B cell (primary cell): ENCODE results near the gene SLC2A1. TPM values are rescaled to one million over a fixed set of nuclear protein-coding genes. Genes with fewer than 3 reads are reported as not detected.

Experiments
- ATAC-seq: fragments of 200-7000 bp; cut with Tn5 transposase; one replicate; pipeline ENCODE4 v1.10.0; 2021; ENCODE audit warnings: low read depth, mild to moderate bottlenecking, moderate number of reproducible peaks, moderate library complexity
- CTCF ChIA-PET: fragments of 350-600 bp; sonication (Branson Sonifier 250); formaldehyde crosslinking; loops from one replicate; lab custom pipeline; 2021; ENCODE audit warnings: antibody characterized with exemption, inconsistent platforms; lab: Charles Lee
- POLR2A ChIA-PET: fragments of 350-600 bp; sonication (Branson Sonifier 250); formaldehyde crosslinking; loops from one replicate; lab custom pipeline; 2021; ENCODE audit warnings: antibody characterized with exemption; lab: Charles Lee
- DNase-seq: peaks from one replicate; pipeline ENCODE4 v3.0.0; 2013
- H2AFZ ChIP-seq: 2 replicates; pipeline ENCODE4 v1.6.1; 2012; ENCODE audit warnings: mild to moderate bottlenecking, low read depth, low read length; ENCODE audit not compliant: insufficient read depth, poor library complexity, severe bottlenecking
- H3K27ac ChIP-seq, 2 donors: 1 replicate in 1 of 2; 2 replicates in 1 of 2; pipeline ENCODE4 v1.5.1; 2012 to 2013; ENCODE audit warnings: low read length in 2 of 2, mild to moderate bottlenecking in 2 of 2, moderate library complexity in 1 of 2
- H3K27me3 ChIP-seq, 4 experiments: fragments of 200-600 bp in 1 of 4; sonication (generic) in 1 of 4; replicated peaks in 1 of 4; 1 replicate in 2 of 4; 2 replicates in 2 of 4; pipeline versions ENCODE4 v1.6.1 to v1.7.0; 2013 to 2016; ENCODE audit warnings: low read length in 3 of 4, mild to moderate bottlenecking in 2 of 4, mixed read lengths in 1 of 4, moderate library complexity in 1 of 4; ENCODE audit not compliant: insufficient read depth in 4 of 4, control insufficient read depth in 3 of 4; ENCODE audit errors: control extremely low read depth in 1 of 4
- H3K36me3 ChIP-seq, 2 experiments: replicated peaks in 1 of 2; 1 replicate in 1 of 2; 2 replicates in 1 of 2; pipeline versions ENCODE4 v1.6.1 to v1.7.1; 2013; ENCODE audit warnings: low read length in 1 of 2; ENCODE audit not compliant: insufficient read depth in 2 of 2, control insufficient read depth in 1 of 2; ENCODE audit errors: control extremely low read depth in 1 of 2, extremely low read depth in 1 of 2
- H3K4me1 ChIP-seq, 2 donors: fragments of 200-600 bp in 1 of 2; sonication (generic) in 1 of 2; 1 replicate in 1 of 2; 2 replicates in 1 of 2; pipeline versions ENCODE4 v1.5.1 to v1.6.1; 2013 to 2017; ENCODE audit warnings: low read length in 2 of 2; ENCODE audit not compliant: control insufficient read depth in 2 of 2, insufficient read depth in 2 of 2
- H3K4me2 ChIP-seq: replicated peaks from 2 replicates; pipeline ENCODE3; 2012; ENCODE audit warnings: mild to moderate bottlenecking, low read depth, low read length; ENCODE audit not compliant: poor library complexity, severe bottlenecking
- H3K4me3 ChIP-seq, 5 experiments: fragments of 200-600 bp in 1 of 5; sonication (generic) in 1 of 5; 1 replicate in 3 of 5; 2 replicates in 2 of 5; pipeline versions ENCODE4 v1.5.1 to v1.7.0; 2011 to 2016; ENCODE audit warnings: low read length in 4 of 5, mild to moderate bottlenecking in 4 of 5, low read depth in 2 of 5, control low read depth in 1 of 5, moderate library complexity in 1 of 5; ENCODE audit not compliant: insufficient read depth in 1 of 5; ENCODE audit errors: control extremely low read depth in 1 of 5, extremely low read depth in 1 of 5
- H3K79me2 ChIP-seq: fragments of 200-600 bp; sonication (generic); one replicate; pipeline ENCODE4 v1.6.0; 2016; ENCODE audit warnings: low read length; ENCODE audit not compliant: control insufficient read depth, insufficient read depth
- H3K9ac ChIP-seq: fragments of 200-600 bp; sonication (generic); 2 replicates; pipeline ENCODE4 v1.6.1; 2017; ENCODE audit warnings: mild to moderate bottlenecking, low read length, moderate library complexity
- H3K9me3 ChIP-seq, 3 donors: one replicate each; pipeline versions ENCODE4 v1.6.1 to v1.7.1; 2013; ENCODE audit warnings: low read length in 2 of 3; ENCODE audit not compliant: control insufficient read depth in 2 of 3, insufficient read depth in 1 of 3; ENCODE audit errors: control extremely low read depth in 1 of 3
- H4K20me1 ChIP-seq: 2 replicates; pipeline ENCODE4 v1.6.0; 2012; ENCODE audit warnings: mild to moderate bottlenecking, low read length; ENCODE audit not compliant: insufficient read depth, control insufficient read depth, poor library complexity, severe bottlenecking
- H3K27ac Mint-ChIP-seq: one replicate; pipeline ENCODE4 v1.8.0; 2021; ENCODE audit warnings: mixed read lengths
- H3K27me3 Mint-ChIP-seq: one replicate; pipeline ENCODE4 v1.8.0; 2021; ENCODE audit warnings: mixed read lengths
- H3K4me1 Mint-ChIP-seq: one replicate; pipeline ENCODE4 v1.8.0; 2021; ENCODE audit warnings: mixed read lengths
- H3K4me3 Mint-ChIP-seq: one replicate; pipeline ENCODE4 v1.8.0; 2021; ENCODE audit warnings: mixed read lengths
- H3K9me3 Mint-ChIP-seq: one replicate; pipeline ENCODE4 v1.8.0; 2022; ENCODE audit warnings: mixed read lengths; ENCODE audit not compliant: insufficient read depth
- EZH2 ChIP-seq: IDR thresholded peaks from 2 replicates; pipeline ENCODE4 v1.6.1; 2012; ENCODE audit warnings: borderline replicate concordance, low read depth, mild to moderate bottlenecking, moderate library complexity, low read length; ENCODE audit not compliant: insufficient read depth, poor library complexity, severe bottlenecking
- WGBS: methylation state at CpG from one replicate; pipeline ENCODE4 v1.1.5; 2013; ENCODE audit warnings: missing lambda C conversion rate; ENCODE audit not compliant: insufficient coverage; 5-methylcytosine and 5-hydroxymethylcytosine counted together
- intact Hi-C: fragments of 100-400 bp; cut with micrococcal nuclease; formaldehyde crosslinking; loops from one replicate; pipeline ENCODE4 v1.10.0; 2022
- polyA plus RNA-seq: library from polyadenylated mRNA; depleted of rRNA; stranded (reverse); fragments of >200 nt; gene quantifications from 2 replicates; pipeline ENCODE4 v1.2.3, GENCODE V29; 2012
- total RNA-seq, 2 donors: library from RNA; stranded (reverse); fragments of 120-200 nt in 1 of 2; gene quantifications; 1 replicate in 1 of 2; 2 replicates in 1 of 2; pipeline versions ENCODE4 v1.2.3 to v1.2.4, GENCODE V29; 2013 to 2022
- TF ChIP-seq, protein P1 (sequence below): fragments of 200-600 bp; IDR thresholded peaks from one replicate; pipeline ENCODE4 v1.8.0; 2022; ENCODE audit warnings: antibody characterized with exemption, mild to moderate bottlenecking

The SLC2A1 gene
- total and polyA plus RNA-seq, 2 donors (not counting 1 experiment from before 2014, with no cell fraction given), result 223 to 240 TPM

DNA sequence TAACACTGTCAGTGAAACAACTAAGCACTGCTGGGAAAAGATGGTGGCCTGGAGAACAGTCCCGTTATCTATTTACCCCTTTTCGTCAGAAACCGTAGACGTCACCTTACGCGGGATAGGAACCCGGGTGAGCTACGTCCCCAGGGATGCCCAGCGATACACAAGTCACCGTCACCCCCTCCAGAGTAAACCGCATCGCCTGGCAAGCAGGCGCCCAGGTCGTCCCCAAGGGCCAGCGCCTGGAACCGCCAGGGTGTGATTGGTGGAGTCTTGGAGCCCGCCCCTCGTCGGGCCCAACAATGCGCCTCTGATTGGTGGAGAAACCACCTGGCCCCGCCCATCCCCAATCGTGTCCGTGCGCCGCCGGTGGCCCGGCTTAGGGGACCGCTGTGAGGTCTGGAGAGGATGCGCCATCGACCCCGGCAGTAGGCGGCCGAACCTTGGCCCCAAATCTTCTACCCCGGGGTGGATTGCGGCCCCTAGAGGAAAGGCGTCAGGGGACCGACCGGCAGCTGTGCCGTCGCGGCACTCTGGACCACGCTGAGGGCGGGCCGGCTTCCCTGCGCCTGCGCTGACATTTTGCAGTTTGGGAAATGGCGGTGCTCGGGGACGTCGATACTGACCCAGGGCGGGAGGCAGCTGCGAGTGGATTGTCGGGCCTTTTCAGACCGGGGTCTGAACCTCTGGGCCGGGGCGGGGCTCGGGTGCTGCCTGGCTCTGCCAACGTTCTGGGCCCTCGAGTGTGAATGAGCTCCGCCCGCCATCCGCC lies 34.4 kb downstream of the SLC2A1 start:
- peak overlapping the region; percentile 48 to 83 (median 80) for H3K4me3 ChIP-seq
- Mint-ChIP-seq H3K27me3 (no peaks in the 10 kb centered on the region), H3K4me3 (peak overlapping the region; percentile 86), H3K9me3 (no peaks in the 10 kb centered on the region), H3K27ac (peak overlapping the region; percentile 92), H3K4me1 (peaks cover 43% of the 10 kb centered on the region)
- peaks cover 23% of the 10 kb centered on the region in 2 donors for H3K4me1 ChIP-seq
- TF ChIP-seq, protein P1, sequence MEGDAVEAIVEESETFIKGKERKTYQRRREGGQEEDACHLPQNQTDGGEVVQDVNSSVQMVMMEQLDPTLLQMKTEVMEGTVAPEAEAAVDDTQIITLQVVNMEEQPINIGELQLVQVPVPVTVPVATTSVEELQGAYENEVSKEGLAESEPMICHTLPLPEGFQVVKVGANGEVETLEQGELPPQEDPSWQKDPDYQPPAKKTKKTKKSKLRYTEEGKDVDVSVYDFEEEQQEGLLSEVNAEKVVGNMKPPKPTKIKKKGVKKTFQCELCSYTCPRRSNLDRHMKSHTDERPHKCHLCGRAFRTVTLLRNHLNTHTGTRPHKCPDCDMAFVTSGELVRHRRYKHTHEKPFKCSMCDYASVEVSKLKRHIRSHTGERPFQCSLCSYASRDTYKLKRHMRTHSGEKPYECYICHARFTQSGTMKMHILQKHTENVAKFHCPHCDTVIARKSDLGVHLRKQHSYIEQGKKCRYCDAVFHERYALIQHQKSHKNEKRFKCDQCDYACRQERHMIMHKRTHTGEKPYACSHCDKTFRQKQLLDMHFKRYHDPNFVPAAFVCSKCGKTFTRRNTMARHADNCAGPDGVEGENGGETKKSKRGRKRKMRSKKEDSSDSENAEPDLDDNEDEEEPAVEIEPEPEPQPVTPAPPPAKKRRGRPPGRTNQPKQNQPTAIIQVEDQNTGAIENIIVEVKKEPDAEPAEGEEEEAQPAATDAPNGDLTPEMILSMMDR, result no peak
- no peak for TF ChIP-seq EZH2
- peak overlapping the region; percentile 92 for H3K4me2 ChIP-seq
- peaks cover 15% of the 10 kb centered on the region for H3K79me2 ChIP-seq
- ATAC-seq, result peak; percentile 86
- H3K9me3 ChIP-seq, result no peaks in the 10 kb centered on the region
- peaks cover 2 to 35% of the 10 kb centered on the region in 2 experiments for H3K36me3 ChIP-seq
- H3K27me3 ChIP-seq, result no peaks in the 10 kb centered on the region
- intact Hi-C loops, result loop anchor here (1.0 to 5.0 kb wide), 6 partner anchors 8 to 157 kb away; partner anchors contain the start of genes C1orf50, ERMAP, P3H1 and SVBP
- DNase-seq, result peak; percentile 97
- peak overlapping the region; percentile 96 to 98 for H3K27ac ChIP-seq
- ChIA-PET CTCF (interaction anchor here (0.7 to 21.2 kb wide), 13 partner anchors 8 to 248 kb away, joined by 3 to 1178 read pairs (median 19); partner anchors contain the start of genes CFAP57, EBNA1BP2, SLC2A1 and ZNF691), POLR2A (interaction anchor here (0.5 to 10.2 kb wide), 11 partner anchors 8 to 502 kb away, joined by 3 to 209 read pairs (median 8); partner anchors contain the start of genes C1orf50, P3H1, SLC2A1 and YBX1)
- peak overlapping the region; percentile 84 for H2AFZ ChIP-seq
- under 1% methylated on average over 56 of the region's 62 CpGs for WGBS
- peak overlapping the region; percentile 97 for H3K9ac ChIP-seq
- peaks cover 15% of the 10 kb centered on the region for H4K20me1 ChIP-seq
